GM12892 (cell line): ENCODE results near the gene FBXL7.

Experiments used
- DNase-seq: peaks from one replicate; pipeline ENCODE4 v3.0.0; 2011; ENCODE audit not compliant: insufficient read length
- FAIRE-seq: peaks from 2 replicates; lab custom pipeline; 2011; peaks lifted over from hg19 to GRCh38; lab: Jason Lieb, UNC
- POLR2A ChIP-seq: IDR thresholded peaks from 2 replicates; pipeline ENCODE4 v1.6.1; 2011; ENCODE audit warnings: low read depth, low read length, control low read depth
- POLR2AphosphoS5 ChIP-seq: IDR thresholded peaks from 2 replicates; pipeline ENCODE4 v1.6.1; 2011; ENCODE audit warnings: low read depth, low read length, control low read depth
- TAF1 ChIP-seq: IDR thresholded peaks from 2 replicates; pipeline ENCODE4 v1.6.1; 2011; ENCODE audit warnings: low read depth, mild to moderate bottlenecking, control low read depth, low read length, borderline replicate concordance

The FBXL7 gene

GRCh38 chr5:15554542-15554941 lies 54.6 kb downstream of the FBXL7 start:
- FAIRE-seq: no peak
- TF ChIP-seq TAF1 (no peak), POLR2A (no peak), POLR2AphosphoS5 (no peak)
- DNase-seq: no peak

- no peak for DNase-seq
- TF ChIP-seq POLR2A (no peak), TAF1 (no peak), POLR2AphosphoS5 (no peak)
- no peak for FAIRE-seq
These were observed 55.2 kb downstream of the FBXL7 start for GRCh38 chr5:15555176-15555575.

GRCh38 chr5:15558240-15558639 lies 58.3 kb downstream of the FBXL7 start:
- FAIRE-seq: no peak
- DNase-seq: no peak
- TF ChIP-seq TAF1 (no peak), POLR2A (no peak), POLR2AphosphoS5 (no peak)

GRCh38 chr5:15558681-15559080 lies 58.7 kb downstream of the FBXL7 start:
- FAIRE-seq (no peak), DNase-seq (no peak)
- TF ChIP-seq POLR2AphosphoS5: no peak

GRCh38 chr5:15560421-15560820 lies 60.4 kb downstream of the FBXL7 start:
- TF ChIP-seq POLR2AphosphoS5: no peak
- TF ChIP-seq POLR2A: no peak
- TF ChIP-seq TAF1: no peak
- FAIRE-seq: no peak
- no peak for DNase-seq

GRCh38 chr5:15564523-15564922 lies 64.5 kb downstream of the FBXL7 start:
- TF ChIP-seq POLR2AphosphoS5: no peak
- TF ChIP-seq TAF1: no peak
- TF ChIP-seq POLR2A: no peak
- DNase-seq (no peak), FAIRE-seq (no peak)

GRCh38 chr5:15564957-15565356 lies 65.0 kb downstream of the FBXL7 start:
- FAIRE-seq: no peak
- no peak for TF ChIP-seq POLR2A
- no peak for TF ChIP-seq TAF1
- no peak for TF ChIP-seq POLR2AphosphoS5
- DNase-seq: no peak

GRCh38 chr5:15566306-15566705 lies 66.3 kb downstream of the FBXL7 start:
- no peak for TF ChIP-seq TAF1
- TF ChIP-seq POLR2AphosphoS5: no peak
- FAIRE-seq (no peak), DNase-seq (no peak)

GRCh38 chr5:15566789-15567188 lies 66.8 kb downstream of the FBXL7 start:
- no peak for FAIRE-seq
- TF ChIP-seq POLR2AphosphoS5: no peak
- TF ChIP-seq POLR2A: no peak
- TF ChIP-seq TAF1: no peak
- DNase-seq: no peak

- FAIRE-seq: no peak
- TF ChIP-seq TAF1 (no peak), POLR2A (no peak), POLR2AphosphoS5 (no peak)
These were observed 70.5 kb downstream of the FBXL7 start for GRCh38 chr5:15570491-15570890.

GRCh38 chr5:15571081-15571480 lies 71.1 kb downstream of the FBXL7 start:
- FAIRE-seq: no peak

More at GRCh38 chr5:15570491-15570890, 70.5 kb downstream of the FBXL7 start:
- DNase-seq: no peak

GRCh38 chr5:15571618-15572017 lies 71.6 kb downstream of the FBXL7 start:
- FAIRE-seq (no peak), DNase-seq (no peak)
- TF ChIP-seq POLR2AphosphoS5 (no peak), TAF1 (no peak), POLR2A (no peak)

More at GRCh38 chr5:15571081-15571480, 71.1 kb downstream of the FBXL7 start:
- TF ChIP-seq POLR2AphosphoS5 (no peak), TAF1 (no peak), POLR2A (no peak)
- no peak for DNase-seq

- TF ChIP-seq TAF1: no peak
- TF ChIP-seq POLR2A: no peak
- TF ChIP-seq POLR2AphosphoS5: no peak
- DNase-seq (no peak), FAIRE-seq (no peak)
These were observed 73.6 kb downstream of the FBXL7 start for GRCh38 chr5:15573590-15573989.

- DNase-seq: no peak
- TF ChIP-seq TAF1 (no peak), POLR2AphosphoS5 (no peak), POLR2A (no peak)
- no peak for FAIRE-seq
These were observed 74.1 kb downstream of the FBXL7 start for GRCh38 chr5:15574128-15574527.
